HUDEP-2 (cell line): Measurements from ENCODE around the gene OPALIN.

Experiments used
- DNase-seq, 76 experiments: peaks; one replicate each; lab custom pipeline; 2025; ENCODE audit not compliant: unreplicated experiment in 76 of 76; lab: John Stamatoyannopoulos, UW

Gene OPALIN

GRCh38 chr10:96358851-96359540 is at the start of gene OPALIN:
TSS of gene OPALIN (minus strand) at chr10:96359002. CDS start at chr10:96358896, 106 bp downstream.
- DNase-seq: no peak

DNA sequence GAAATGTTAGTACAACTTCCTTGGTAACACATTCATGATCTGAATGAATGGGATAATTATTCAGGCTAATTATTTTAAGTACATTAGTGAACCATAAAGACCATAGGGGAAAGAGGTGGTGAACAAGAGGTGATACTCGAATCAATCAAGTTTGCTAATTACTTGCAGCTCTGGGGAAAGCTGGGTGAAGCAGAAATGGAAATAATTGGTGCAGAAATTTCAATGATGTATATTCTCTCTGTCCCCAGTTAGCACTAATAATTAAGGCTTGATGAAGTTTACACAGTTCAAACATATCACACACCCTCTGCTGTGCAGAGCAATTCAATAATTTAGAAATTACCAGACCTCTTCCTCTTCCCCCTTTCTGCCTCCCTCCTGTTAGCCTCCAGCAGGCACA is 49.4 kb upstream of the OPALIN start:
- no peak for DNase-seq

DNA sequence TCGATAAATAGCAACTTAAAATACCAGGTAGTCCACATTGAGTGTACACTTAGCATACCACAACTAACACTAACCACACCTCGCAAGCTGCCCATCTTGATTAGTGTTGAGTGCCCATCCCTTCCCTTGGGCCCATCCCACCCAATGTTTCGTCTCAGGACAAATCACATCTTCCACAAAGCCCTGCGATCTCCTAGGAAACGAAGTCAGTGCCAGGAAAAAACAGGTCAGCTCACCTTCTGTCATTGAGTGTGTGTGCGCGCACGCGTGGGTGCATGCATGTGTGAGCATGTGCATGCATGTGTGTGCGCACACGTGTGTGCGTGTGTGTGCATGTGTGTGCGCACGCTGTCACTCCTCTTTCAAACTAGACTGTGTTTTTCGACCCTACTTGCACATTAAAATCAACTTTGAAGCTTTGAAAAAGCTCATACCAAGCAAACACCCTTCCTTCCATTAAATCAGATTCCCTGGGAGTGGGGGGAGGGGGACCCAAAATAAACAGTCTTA is 48.8 kb upstream of the OPALIN start:
- no peak for DNase-seq

- DNase-seq: no peak
Measured at GRCh38 chr10:96406091-96406490, 47.3 kb upstream of the OPALIN start.

GRCh38 chr10:96402417-96403305 is 43.9 kb upstream of the OPALIN start:
- no peak for DNase-seq

GRCh38 chr10:96401036-96401435 is 42.2 kb upstream of the OPALIN start:
- DNase-seq: no peak

DNA sequence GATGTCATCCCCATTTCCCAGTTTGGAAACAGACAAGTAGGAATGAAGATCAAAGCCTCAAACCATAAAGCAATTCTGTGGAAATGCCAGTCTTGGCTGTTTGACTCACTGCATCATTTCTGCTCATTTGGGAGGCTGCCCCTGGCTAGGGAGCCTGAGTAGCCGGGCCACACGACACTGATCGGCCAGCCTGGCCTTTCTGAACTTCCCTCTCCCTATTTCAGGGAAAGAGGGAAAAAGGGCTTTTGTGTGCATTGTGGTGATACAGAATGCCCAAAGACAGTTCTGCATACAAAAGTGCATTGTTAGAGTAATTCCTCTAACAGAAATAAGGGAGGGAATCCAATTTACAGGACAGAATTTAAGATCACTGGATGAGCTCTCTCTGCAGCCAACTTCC is 41.7 kb upstream of the OPALIN start:
- no peak for DNase-seq

GRCh38 chr10:96397902-96398301 is 39.1 kb upstream of the OPALIN start:
- no peak for DNase-seq

GRCh38 chr10:96395931-96396877 is 37.4 kb upstream of the OPALIN start:
- peak in 49 of 76 experiments; percentile 1 to 57 (median 26) for DNase-seq

DNA sequence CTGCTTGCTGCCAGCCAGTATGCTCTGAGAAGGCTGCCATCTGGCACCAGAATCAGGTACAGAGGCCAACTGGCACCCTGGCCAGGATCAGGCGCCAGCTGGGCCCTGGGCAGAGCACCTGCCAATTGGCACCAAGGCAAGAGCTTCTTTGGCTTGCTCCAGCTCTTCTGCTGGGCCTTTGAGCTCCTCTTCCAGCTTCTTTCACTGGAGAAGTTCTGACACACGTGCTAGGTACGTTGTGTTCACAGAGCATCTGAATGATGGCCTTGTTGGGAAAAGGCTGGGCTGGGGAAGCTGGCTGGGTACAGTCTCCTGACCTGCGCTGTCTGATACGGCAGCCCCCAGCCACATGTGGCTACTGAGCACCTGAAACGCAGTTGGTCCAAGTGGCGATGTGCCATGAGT is 31.7 kb upstream of the OPALIN start:
- no peak for DNase-seq

- DNase-seq: no peak
Measured at GRCh38 chr10:96389785-96390184, 31.0 kb upstream of the OPALIN start.

- DNase-seq: no peak
Measured at GRCh38 chr10:96387601-96388000, 28.8 kb upstream of the OPALIN start.

- DNase-seq: no peak
Measured at GRCh38 chr10:96387161-96387560, 28.4 kb upstream of the OPALIN start.

DNA sequence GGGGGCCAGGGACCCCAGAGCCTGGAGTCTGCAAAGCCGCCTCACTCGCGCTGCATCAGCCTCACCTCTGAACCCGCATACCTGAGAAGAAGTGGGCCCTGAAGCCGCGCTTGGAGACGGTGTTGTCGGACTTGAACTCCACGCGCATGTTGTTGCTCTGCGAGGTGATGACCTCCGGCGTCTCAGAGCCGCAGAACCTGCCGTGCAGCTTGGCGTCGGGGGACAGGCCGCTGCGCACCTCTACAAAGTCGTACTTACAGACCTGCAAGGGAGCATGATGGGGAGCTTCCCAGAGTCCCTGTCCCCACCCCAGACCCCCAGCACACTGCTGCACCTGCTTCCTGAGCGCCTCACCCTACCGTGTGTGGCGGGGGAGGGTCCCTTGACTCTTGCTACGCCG is 25.7 kb upstream of the OPALIN start:
- DNase-seq: no peak

GRCh38 chr10:96380821-96381220 is 22.0 kb upstream of the OPALIN start:
- no peak for DNase-seq

- no peak for DNase-seq
Measured at GRCh38 chr10:96379758-96380157, 21.0 kb upstream of the OPALIN start.

GRCh38 chr10:96378741-96379140 is 19.9 kb upstream of the OPALIN start:
- no peak for DNase-seq

DNA sequence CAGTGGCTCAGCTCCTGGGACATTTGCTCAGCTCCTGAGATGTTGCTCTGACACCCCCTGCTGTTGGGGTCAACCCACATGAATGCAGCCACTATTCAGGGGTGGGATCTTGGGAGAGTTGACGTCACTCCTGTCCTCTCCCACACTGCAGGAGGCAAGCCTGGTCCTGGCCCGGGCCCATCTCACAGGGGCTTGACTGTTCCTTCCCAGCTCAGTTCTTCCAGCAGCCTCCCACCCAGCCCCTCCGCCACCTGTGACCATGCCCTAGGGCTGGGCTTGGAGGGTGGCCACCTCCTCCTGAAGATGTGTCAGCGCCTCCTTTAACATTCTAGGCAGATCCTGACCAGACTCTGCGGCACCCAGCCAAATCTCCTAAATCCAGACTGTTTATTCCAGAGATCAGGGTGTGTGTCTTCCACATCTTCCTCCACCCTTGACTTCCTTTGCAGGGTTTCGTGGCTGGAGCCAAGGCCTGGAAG is 19.1 kb upstream of the OPALIN start:
- DNase-seq: no peak

- peak in 1 of 76 experiments; percentile 13 for DNase-seq
Measured at GRCh38 chr10:96376483-96376882, 17.7 kb upstream of the OPALIN start.
